ENCODE results near the gene PTOV1.

DNA sequence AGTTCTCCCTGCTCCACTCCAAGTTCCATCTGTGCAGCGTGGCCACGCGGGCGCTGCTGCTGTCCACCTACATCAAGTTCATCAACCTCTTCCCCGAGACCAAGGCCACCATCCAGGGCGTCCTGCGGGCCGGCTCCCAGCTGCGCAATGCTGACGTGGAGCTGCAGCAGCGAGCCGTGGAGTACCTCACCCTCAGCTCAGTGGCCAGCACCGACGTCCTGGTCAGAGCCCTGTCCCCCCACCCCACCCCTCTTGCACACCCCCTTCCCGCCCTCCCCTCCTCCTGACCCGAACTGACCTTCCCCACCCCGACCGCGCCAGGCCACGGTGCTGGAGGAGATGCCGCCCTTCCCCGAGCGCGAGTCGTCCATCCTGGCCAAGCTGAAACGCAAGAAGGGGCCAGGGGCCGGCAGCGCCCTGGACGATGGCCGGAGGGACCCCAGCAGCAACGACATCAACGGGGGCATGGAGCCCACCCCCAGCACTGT lies 49.5 kb upstream of the PTOV1 start:
- TF ChIP-seq, protein P1, sequence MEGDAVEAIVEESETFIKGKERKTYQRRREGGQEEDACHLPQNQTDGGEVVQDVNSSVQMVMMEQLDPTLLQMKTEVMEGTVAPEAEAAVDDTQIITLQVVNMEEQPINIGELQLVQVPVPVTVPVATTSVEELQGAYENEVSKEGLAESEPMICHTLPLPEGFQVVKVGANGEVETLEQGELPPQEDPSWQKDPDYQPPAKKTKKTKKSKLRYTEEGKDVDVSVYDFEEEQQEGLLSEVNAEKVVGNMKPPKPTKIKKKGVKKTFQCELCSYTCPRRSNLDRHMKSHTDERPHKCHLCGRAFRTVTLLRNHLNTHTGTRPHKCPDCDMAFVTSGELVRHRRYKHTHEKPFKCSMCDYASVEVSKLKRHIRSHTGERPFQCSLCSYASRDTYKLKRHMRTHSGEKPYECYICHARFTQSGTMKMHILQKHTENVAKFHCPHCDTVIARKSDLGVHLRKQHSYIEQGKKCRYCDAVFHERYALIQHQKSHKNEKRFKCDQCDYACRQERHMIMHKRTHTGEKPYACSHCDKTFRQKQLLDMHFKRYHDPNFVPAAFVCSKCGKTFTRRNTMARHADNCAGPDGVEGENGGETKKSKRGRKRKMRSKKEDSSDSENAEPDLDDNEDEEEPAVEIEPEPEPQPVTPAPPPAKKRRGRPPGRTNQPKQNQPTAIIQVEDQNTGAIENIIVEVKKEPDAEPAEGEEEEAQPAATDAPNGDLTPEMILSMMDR (IDR thresholded peaks at IDR 0.05; ENCODE audit: insufficient read depth, low read length, poor library complexity, severe bottlenecking) = no peak
- no peak for TF ChIP-seq EZH2phosphoT487 (conservative IDR thresholded peaks at IDR 0.05; ENCODE audit: low read length)

Measured in SU-DHL-6 (cell line).